SU-DHL-6 (cell line): ENCODE results near the gene CYP4V2.

Experiments used
- CTCF ChIP-seq: fragments of 200-600 bp; sonication (generic); IDR thresholded peaks from one replicate; pipeline ENCODE4 v1.5.1; 2017; ENCODE audit warnings: antibody characterized with exemption, mild to moderate bottlenecking, low read length, moderate library complexity; ENCODE audit not compliant: insufficient read depth, poor library complexity, severe bottlenecking
- EZH2phosphoT487 ChIP-seq: fragments of 200-600 bp; sonication (generic), shearing (Covaris generic); conservative IDR thresholded peaks from 2 replicates; pipeline ENCODE4 v1.6.1; 2018; ENCODE audit warnings: mild to moderate bottlenecking, antibody characterized with exemption, low read length, moderate library complexity, mixed read lengths

GRCh38 chr4:186201010-186201409 lies 9.6 kb downstream of the CYP4V2 start:
- TF ChIP-seq CTCF: no peak
- no peak for TF ChIP-seq EZH2phosphoT487
